ENCODE measurements around the gene ARHGAP23. TPM values are rescaled to one million over a fixed set of nuclear protein-coding genes. Genes with fewer than 3 reads are reported as not detected.

The ARHGAP23 gene
- polyA plus RNA-seq, 1 donor from 2014 or later, result 1.6 TPM

GRCh38 chr17:38504216-38504615 lies 76.0 kb downstream of the ARHGAP23 start:
- Histone ChIP-seq H3K4me2 (ENCODE audit: low read length) (no peak overlapping the region), H2AFZ (ENCODE audit: low read depth, low read length) (no peak overlapping the region), H3K27me3 (ENCODE audit: insufficient read depth, low read depth, low read length) (peaks cover 11% of the 10 kb centered on the region), H4K20me1 (ENCODE audit: insufficient read depth) (no peaks in the 10 kb centered on the region), H3K27ac (ENCODE audit: low read length) (no peak overlapping the region), H3K36me3 (ENCODE audit: insufficient read depth, low read length) (no peaks in the 10 kb centered on the region), H3K4me3 (ENCODE audit: low read length) (no peak overlapping the region), H3K9me3 (ENCODE audit: low read length) (no peaks in the 10 kb centered on the region), H3K9me2 (ENCODE audit: insufficient read depth, low read length) (no peaks in the 10 kb centered on the region), H3F3A (ENCODE audit: insufficient read depth, low read length, poor library complexity, severe bottlenecking) (no peaks in the 10 kb centered on the region), H3K79me2 (replicated peaks; ENCODE audit: insufficient read depth, low read length) (no peaks in the 10 kb centered on the region), H3K9ac (ENCODE audit: low read length) (no peak overlapping the region)
- TF ChIP-seq POLR2AphosphoS5 (IDR thresholded peaks at IDR 0.05), result no peak
- TF ChIP-seq TAF1 (IDR thresholded peaks at IDR 0.05; ENCODE audit: low read depth), result no peak
- TF ChIP-seq SMC3 (conservative IDR thresholded peaks at IDR 0.05; ENCODE audit: poor library complexity), result no peak
- TF ChIP-seq EZH2 (IDR thresholded peaks at IDR 0.05; ENCODE audit: borderline replicate concordance, insufficient read depth, low read length, poor library complexity, severe bottlenecking), result no peak
- TF ChIP-seq EP300 (conservative IDR thresholded peaks at IDR 0.05; ENCODE audit: poor library complexity, severe bottlenecking), result no peak

- H3K79me2 ChIP-seq (replicated peaks; ENCODE audit: insufficient read depth, low read length), result no peaks in the 10 kb centered on the region
- H3K9me2 ChIP-seq (ENCODE audit: insufficient read depth, low read length), result no peaks in the 10 kb centered on the region
- peaks cover 41% of the 10 kb centered on the region for H3K27me3 ChIP-seq (ENCODE audit: insufficient read depth, low read depth, low read length)
- no peaks in the 10 kb centered on the region for H4K20me1 ChIP-seq (ENCODE audit: insufficient read depth)
- H3K4me2 ChIP-seq (ENCODE audit: low read length), result no peak overlapping the region
- no peaks in the 10 kb centered on the region for H3F3A ChIP-seq (ENCODE audit: insufficient read depth, low read length, poor library complexity, severe bottlenecking)
- H3K9me3 ChIP-seq (ENCODE audit: low read length), result no peaks in the 10 kb centered on the region
- H3K27ac ChIP-seq (ENCODE audit: low read length), result no peak overlapping the region
- H3K4me3 ChIP-seq (ENCODE audit: low read length), result no peak overlapping the region
- no peak overlapping the region for H3K9ac ChIP-seq (ENCODE audit: low read length)
- TF ChIP-seq POLR2AphosphoS5 (IDR thresholded peaks at IDR 0.05) (no peak), EP300 (conservative IDR thresholded peaks at IDR 0.05; ENCODE audit: poor library complexity, severe bottlenecking) (no peak), MXI1 (conservative IDR thresholded peaks at IDR 0.05; ENCODE audit: poor library complexity, severe bottlenecking) (no peak), RAD21 (conservative IDR thresholded peaks at IDR 0.05) (no peak), TAF1 (IDR thresholded peaks at IDR 0.05; ENCODE audit: low read depth) (no peak), SMC3 (conservative IDR thresholded peaks at IDR 0.05; ENCODE audit: poor library complexity) (no peak), REST (IDR thresholded peaks at IDR 0.05; ENCODE audit: borderline replicate concordance) (no peak), CTCF (IDR thresholded peaks at IDR 0.05; ENCODE audit: poor library complexity, severe bottlenecking) (no peak), EZH2 (IDR thresholded peaks at IDR 0.05; ENCODE audit: borderline replicate concordance, insufficient read depth, low read length, poor library complexity, severe bottlenecking) (no peak)
- no peak overlapping the region for H2AFZ ChIP-seq (ENCODE audit: low read depth, low read length)
- no peaks in the 10 kb centered on the region for H3K36me3 ChIP-seq (ENCODE audit: insufficient read depth, low read length)
Observed at GRCh38 chr17:38507436-38507835, 79.2 kb downstream of the ARHGAP23 start.

Measured in neural cell (in vitro differentiated cells).